ENCODE data around the gene SETD1B. TPM values are rescaled to one million over a fixed set of nuclear protein-coding genes. Genes with fewer than 3 reads are reported as not detected.
A peak's percentile ranks its signal among the peaks of the same experiment; 100 is the strongest.

Gene SETD1B
- total RNA-seq, 1 donor from 2014 or later, result 25.9 TPM

GRCh38 chr12:121781998-121782979 is 21.5 kb upstream of the SETD1B start:
- Mint-ChIP-seq H3K27ac (ENCODE audit: unreplicated experiment) (peak overlapping the region; percentile 81), H3K36me3 (ENCODE audit: low read depth) (no peaks in the 10 kb centered on the region), H3K9me3 (no peaks in the 10 kb centered on the region), H3K4me1 (peaks cover 20% of the 10 kb centered on the region), H3K27me3 (ENCODE audit: low read depth) (no peaks in the 10 kb centered on the region), H3K4me3 (no peak overlapping the region)
- DNase-seq (ENCODE audit: low read depth, low spot score), result no peak
- no peak for TF ChIP-seq CTCF (conservative IDR thresholded peaks at IDR 0.05)

GRCh38 chr12:121783766-121784165 is 20.0 kb upstream of the SETD1B start:
- Mint-ChIP-seq H3K4me3 (no peak overlapping the region), H3K36me3 (ENCODE audit: low read depth) (no peaks in the 10 kb centered on the region), H3K27ac (ENCODE audit: unreplicated experiment) (no peak overlapping the region), H3K9me3 (no peaks in the 10 kb centered on the region), H3K27me3 (ENCODE audit: low read depth) (no peaks in the 10 kb centered on the region), H3K4me1 (peaks cover 20% of the 10 kb centered on the region)
- no peak for TF ChIP-seq CTCF (conservative IDR thresholded peaks at IDR 0.05)
- no peak for DNase-seq (ENCODE audit: low read depth, low spot score)

- Mint-ChIP-seq H3K27ac (ENCODE audit: unreplicated experiment) (no peak overlapping the region), H3K4me1 (peaks cover 20% of the 10 kb centered on the region), H3K4me3 (peak overlapping the region; percentile 33), H3K36me3 (ENCODE audit: low read depth) (no peaks in the 10 kb centered on the region), H3K9me3 (no peaks in the 10 kb centered on the region), H3K27me3 (ENCODE audit: low read depth) (no peaks in the 10 kb centered on the region)
- DNase-seq (ENCODE audit: low read depth, low spot score), result no peak
- TF ChIP-seq CTCF (conservative IDR thresholded peaks at IDR 0.05), result no peak
These were observed 19.3 kb upstream of the SETD1B start for GRCh38 chr12:121784460-121784859.

GRCh38 chr12:121786440-121786825 is 17.4 kb upstream of the SETD1B start:
- Mint-ChIP-seq H3K4me3 (no peak overlapping the region), H3K9me3 (no peaks in the 10 kb centered on the region), H3K4me1 (peaks cover 26% of the 10 kb centered on the region), H3K36me3 (ENCODE audit: low read depth) (no peaks in the 10 kb centered on the region), H3K27me3 (ENCODE audit: low read depth) (peaks cover 5% of the 10 kb centered on the region), H3K27ac (ENCODE audit: unreplicated experiment) (no peak overlapping the region)
- no peak for TF ChIP-seq CTCF (conservative IDR thresholded peaks at IDR 0.05)
- DNase-seq (ENCODE audit: low read depth, low spot score), result no peak

GRCh38 chr12:121787063-121788025 is 16.5 kb upstream of the SETD1B start:
- no peak for TF ChIP-seq CTCF (conservative IDR thresholded peaks at IDR 0.05)
- Mint-ChIP-seq H3K36me3 (ENCODE audit: low read depth) (no peaks in the 10 kb centered on the region), H3K27ac (ENCODE audit: unreplicated experiment) (no peak overlapping the region), H3K4me3 (no peak overlapping the region), H3K4me1 (peaks cover 20% of the 10 kb centered on the region), H3K27me3 (ENCODE audit: low read depth) (peaks cover 7% of the 10 kb centered on the region), H3K9me3 (no peaks in the 10 kb centered on the region)
- no peak for DNase-seq (ENCODE audit: low read depth, low spot score)

Measured in neural crest cell (in vitro differentiated cells).